Smooth muscle cell (in vitro differentiated cells): ENCODE measurements around the gene CENPVL3. TPM values are rescaled to one million over a fixed set of nuclear protein-coding genes. Genes with fewer than 3 reads are reported as not detected.

Experiments
- DNase-seq: peaks from one replicate; lab custom pipeline; 2025; ENCODE audit not compliant: unreplicated experiment; lab: John Stamatoyannopoulos, UW
- H2AFZ ChIP-seq: fragments of 200-600 bp; sonication (generic); 2 replicates; pipeline ENCODE4 v1.6.0; 2016; ENCODE audit warnings: antibody characterized with exemption, low read depth, mild to moderate bottlenecking
- H3F3A ChIP-seq: fragments of 200-600 bp; sonication (generic); 2 replicates; pipeline ENCODE4 v1.6.0; 2017; ENCODE audit warnings: antibody characterized with exemption, low read depth
- H3K27ac ChIP-seq: fragments of 200-600 bp; sonication (generic); 2 replicates; pipeline ENCODE4 v1.5.1; 2016; ENCODE audit warnings: low read depth, mild to moderate bottlenecking
- H3K27me3 ChIP-seq: fragments of 200-600 bp; sonication (generic); 2 replicates; pipeline ENCODE4 v1.6.1; 2016; ENCODE audit warnings: low read depth, mild to moderate bottlenecking
- H3K36me3 ChIP-seq: fragments of 200-600 bp; sonication (generic); 2 replicates; pipeline ENCODE4 v1.5.1; 2016; ENCODE audit warnings: low read depth
- H3K4me1 ChIP-seq: fragments of 200-600 bp; sonication (generic); 2 replicates; pipeline ENCODE4 v1.5.1; 2016; ENCODE audit warnings: low read depth
- H3K4me2 ChIP-seq: fragments of 200-600 bp; sonication (generic); 2 replicates; pipeline ENCODE4 v1.6.0; 2016; ENCODE audit warnings: mild to moderate bottlenecking
- H3K4me3 ChIP-seq: fragments of 200-600 bp; sonication (generic); 2 replicates; pipeline ENCODE4 v1.5.1; 2016; ENCODE audit warnings: mild to moderate bottlenecking
- H3K79me2 ChIP-seq: fragments of 200-600 bp; sonication (generic); 2 replicates; pipeline ENCODE4 v1.6.0; 2016; ENCODE audit warnings: low read depth, mild to moderate bottlenecking
- H3K9ac ChIP-seq: fragments of 200-600 bp; sonication (generic); 2 replicates; pipeline ENCODE4 v1.6.0; 2016; ENCODE audit warnings: low read depth
- H3K9me3 ChIP-seq: fragments of 200-600 bp; sonication (generic); replicated peaks from 2 replicates; pipeline ENCODE4 v1.5.1; 2016; ENCODE audit warnings: low read depth
- H4K20me1 ChIP-seq: fragments of 200-600 bp; sonication (generic); 2 replicates; pipeline ENCODE4 v1.6.0; 2016; ENCODE audit warnings: low read depth
- WGBS: methylation state at CpG from one replicate; pipeline ENCODE4 v1.1.7; 2016; ENCODE audit warnings: low lambda C conversion rate; 5-methylcytosine and 5-hydroxymethylcytosine counted together
- polyA plus RNA-seq: library from polyadenylated mRNA; unstranded; fragments of >200 nt; fragmentation: Nextera tagmentation; extraction: Ambion mirVana; gene quantifications from 2 replicates; pipeline ENCODE4 v1.2.1, GENCODE V29; 2016
- total RNA-seq: library from RNA; depleted of rRNA; stranded (reverse); fragments of >200 nt; gene quantifications from 2 replicates; pipeline ENCODE4 v1.2.3, GENCODE V29; 2014
- TF ChIP-seq, protein P1 (sequence below): fragments of 200-600 bp; sonication (generic); IDR thresholded peaks from 2 replicates; pipeline ENCODE4 v1.5.1; 2017; ENCODE audit warnings: borderline replicate concordance, mild to moderate bottlenecking, antibody characterized with exemption; ENCODE audit not compliant: insufficient read depth, poor library complexity, severe bottlenecking

The CENPVL3 gene
- total and polyA plus RNA-seq, 2 experiments from 2014 or later = 0.09 TPM; not detected in 1

DNA sequence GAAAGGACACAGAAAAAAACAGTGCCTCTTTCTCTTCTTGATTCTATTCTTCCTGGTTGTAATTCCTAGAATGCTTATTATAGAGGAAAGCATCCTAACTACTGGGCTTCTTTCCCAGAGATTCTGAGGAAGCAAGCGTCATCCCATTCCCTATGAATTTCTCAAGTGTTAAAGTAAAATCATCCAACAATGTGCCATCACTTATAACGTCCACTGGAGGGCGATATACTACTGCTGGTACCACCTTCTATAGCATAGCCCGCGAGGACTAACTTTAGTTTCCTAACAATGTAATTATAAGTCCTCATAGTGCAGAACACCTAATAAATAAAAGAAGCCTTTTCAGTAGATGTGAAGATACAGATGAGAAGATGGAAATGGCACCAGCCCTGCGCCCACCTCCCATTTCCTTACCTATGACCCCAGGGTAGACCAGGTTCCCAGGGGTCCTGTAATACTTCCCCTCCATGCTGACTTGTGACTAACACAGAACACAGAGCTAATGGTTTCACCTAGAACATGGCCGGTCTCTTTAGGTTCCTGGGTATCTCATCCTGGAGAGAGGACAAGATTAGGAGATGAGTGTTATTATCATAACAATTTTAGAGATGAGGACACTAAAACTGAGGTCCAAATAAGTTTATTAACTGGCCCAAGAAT lies 4.2 kb downstream of the CENPVL3 start:
- no peaks in the 10 kb centered on the region for H3K79me2 ChIP-seq
- H3K4me3 ChIP-seq = no peak overlapping the region
- H3K4me2 ChIP-seq = no peak overlapping the region
- no peaks in the 10 kb centered on the region for H4K20me1 ChIP-seq
- H3K9ac ChIP-seq = no peak overlapping the region
- WGBS = 24% methylated on average over 7 of the region's 7 CpGs
- no peaks in the 10 kb centered on the region for H3F3A ChIP-seq
- peaks cover 24% of the 10 kb centered on the region for H3K27me3 ChIP-seq
- DNase-seq = no peak
- H3K4me1 ChIP-seq = no peaks in the 10 kb centered on the region
- H2AFZ ChIP-seq = no peak overlapping the region
- no peaks in the 10 kb centered on the region for H3K36me3 ChIP-seq
- no peak overlapping the region for H3K27ac ChIP-seq
- TF ChIP-seq, protein P1, sequence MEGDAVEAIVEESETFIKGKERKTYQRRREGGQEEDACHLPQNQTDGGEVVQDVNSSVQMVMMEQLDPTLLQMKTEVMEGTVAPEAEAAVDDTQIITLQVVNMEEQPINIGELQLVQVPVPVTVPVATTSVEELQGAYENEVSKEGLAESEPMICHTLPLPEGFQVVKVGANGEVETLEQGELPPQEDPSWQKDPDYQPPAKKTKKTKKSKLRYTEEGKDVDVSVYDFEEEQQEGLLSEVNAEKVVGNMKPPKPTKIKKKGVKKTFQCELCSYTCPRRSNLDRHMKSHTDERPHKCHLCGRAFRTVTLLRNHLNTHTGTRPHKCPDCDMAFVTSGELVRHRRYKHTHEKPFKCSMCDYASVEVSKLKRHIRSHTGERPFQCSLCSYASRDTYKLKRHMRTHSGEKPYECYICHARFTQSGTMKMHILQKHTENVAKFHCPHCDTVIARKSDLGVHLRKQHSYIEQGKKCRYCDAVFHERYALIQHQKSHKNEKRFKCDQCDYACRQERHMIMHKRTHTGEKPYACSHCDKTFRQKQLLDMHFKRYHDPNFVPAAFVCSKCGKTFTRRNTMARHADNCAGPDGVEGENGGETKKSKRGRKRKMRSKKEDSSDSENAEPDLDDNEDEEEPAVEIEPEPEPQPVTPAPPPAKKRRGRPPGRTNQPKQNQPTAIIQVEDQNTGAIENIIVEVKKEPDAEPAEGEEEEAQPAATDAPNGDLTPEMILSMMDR = peak; percentile 60
- peaks cover 3% of the 10 kb centered on the region for H3K9me3 ChIP-seq

DNA sequence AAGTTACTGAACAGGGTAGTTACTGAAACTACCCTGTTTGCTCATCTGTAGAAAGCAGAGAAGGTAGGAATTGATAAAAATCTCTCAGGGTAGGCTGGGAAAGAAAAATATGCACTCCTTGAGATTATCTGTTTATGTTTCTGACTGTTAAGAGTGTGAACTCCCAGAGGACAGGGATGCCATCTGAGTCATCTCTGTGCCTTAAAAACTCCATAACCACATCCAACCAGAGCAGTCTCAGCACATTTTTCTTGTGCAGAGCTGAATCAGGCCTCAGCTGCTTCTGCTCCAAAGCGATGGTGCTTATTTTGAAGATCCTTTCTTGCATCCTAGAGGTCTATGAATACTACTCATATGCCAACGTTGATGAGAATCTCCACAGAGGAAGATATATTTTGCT lies 9.9 kb downstream of the CENPVL3 start:
- no peak overlapping the region for H3K4me3 ChIP-seq
- no peaks in the 10 kb centered on the region for H3K79me2 ChIP-seq
- DNase-seq = no peak
- H3F3A ChIP-seq = no peaks in the 10 kb centered on the region
- H3K27me3 ChIP-seq = no peaks in the 10 kb centered on the region
- H2AFZ ChIP-seq = no peak overlapping the region
- H3K9me3 ChIP-seq = no peaks in the 10 kb centered on the region
- WGBS = 51% methylated on average over 2 of the region's 2 CpGs
- H3K4me1 ChIP-seq = no peaks in the 10 kb centered on the region
- no peak overlapping the region for H3K27ac ChIP-seq
- no peaks in the 10 kb centered on the region for H4K20me1 ChIP-seq
- TF ChIP-seq, protein P1 = no peak
- H3K9ac ChIP-seq = no peak overlapping the region
- H3K36me3 ChIP-seq = no peaks in the 10 kb centered on the region
- no peak overlapping the region for H3K4me2 ChIP-seq

DNA sequence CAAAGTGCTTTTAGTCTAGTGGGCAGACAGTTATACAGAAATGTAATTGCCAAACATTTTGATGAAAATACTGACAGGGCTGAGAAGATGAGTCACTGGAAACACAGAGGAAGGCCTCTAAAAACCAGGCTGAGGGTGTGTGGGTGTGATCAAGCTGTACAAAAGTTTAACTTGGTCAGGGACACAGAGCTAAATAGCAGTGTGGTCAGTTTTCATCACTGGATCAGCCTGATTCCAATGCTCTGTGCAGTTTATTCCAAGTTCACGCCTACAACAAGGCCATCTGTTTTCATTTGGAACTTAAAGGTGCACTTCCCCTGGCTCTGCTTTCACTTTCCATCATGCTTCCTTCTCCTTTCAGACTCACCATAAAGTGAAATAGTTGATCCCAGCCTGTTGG lies 10.6 kb downstream of the CENPVL3 start:
- Histone ChIP-seq H3K9me3 (no peaks in the 10 kb centered on the region), H4K20me1 (no peaks in the 10 kb centered on the region), H3K79me2 (no peaks in the 10 kb centered on the region), H3K4me3 (no peak overlapping the region), H3K27ac (no peak overlapping the region), H3F3A (no peaks in the 10 kb centered on the region), H3K36me3 (no peaks in the 10 kb centered on the region), H3K4me1 (no peaks in the 10 kb centered on the region), H3K9ac (no peak overlapping the region), H3K4me2 (no peak overlapping the region), H2AFZ (no peak overlapping the region), H3K27me3 (no peaks in the 10 kb centered on the region)
- WGBS = 32% methylated on average over 1 of the region's 1 CpG
- TF ChIP-seq, protein P1 = no peak
- DNase-seq = no peak

- H2AFZ ChIP-seq = no peak overlapping the region
- no peaks in the 10 kb centered on the region for H3K79me2 ChIP-seq
- no peak overlapping the region for H3K27ac ChIP-seq
- no peaks in the 10 kb centered on the region for H3K4me1 ChIP-seq
- WGBS = 62% methylated on average over 2 of the region's 2 CpGs
- H4K20me1 ChIP-seq = no peaks in the 10 kb centered on the region
- no peaks in the 10 kb centered on the region for H3F3A ChIP-seq
- no peak overlapping the region for H3K4me2 ChIP-seq
- no peak overlapping the region for H3K9ac ChIP-seq
- no peak overlapping the region for H3K4me3 ChIP-seq
- H3K9me3 ChIP-seq = no peaks in the 10 kb centered on the region
- DNase-seq = no peak
- H3K27me3 ChIP-seq = no peaks in the 10 kb centered on the region
- H3K36me3 ChIP-seq = no peaks in the 10 kb centered on the region
- TF ChIP-seq, protein P1 = no peak
These were observed 12.3 kb downstream of the CENPVL3 start for GRCh38 chrX:51606446-51606845.
